ENCODE results near the gene LYPD6B. TPM values are rescaled to one million over a fixed set of nuclear protein-coding genes. Genes with fewer than 3 reads are reported as not detected.

Gene LYPD6B, protein sequence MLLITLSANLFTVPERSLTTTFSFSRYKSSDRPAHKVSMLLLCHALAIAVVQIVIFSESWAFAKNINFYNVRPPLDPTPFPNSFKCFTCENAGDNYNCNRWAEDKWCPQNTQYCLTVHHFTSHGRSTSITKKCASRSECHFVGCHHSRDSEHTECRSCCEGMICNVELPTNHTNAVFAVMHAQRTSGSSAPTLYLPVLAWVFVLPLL
- total RNA-seq, result 2.5 and 2.9 TPM in 2 replicates

DNA sequence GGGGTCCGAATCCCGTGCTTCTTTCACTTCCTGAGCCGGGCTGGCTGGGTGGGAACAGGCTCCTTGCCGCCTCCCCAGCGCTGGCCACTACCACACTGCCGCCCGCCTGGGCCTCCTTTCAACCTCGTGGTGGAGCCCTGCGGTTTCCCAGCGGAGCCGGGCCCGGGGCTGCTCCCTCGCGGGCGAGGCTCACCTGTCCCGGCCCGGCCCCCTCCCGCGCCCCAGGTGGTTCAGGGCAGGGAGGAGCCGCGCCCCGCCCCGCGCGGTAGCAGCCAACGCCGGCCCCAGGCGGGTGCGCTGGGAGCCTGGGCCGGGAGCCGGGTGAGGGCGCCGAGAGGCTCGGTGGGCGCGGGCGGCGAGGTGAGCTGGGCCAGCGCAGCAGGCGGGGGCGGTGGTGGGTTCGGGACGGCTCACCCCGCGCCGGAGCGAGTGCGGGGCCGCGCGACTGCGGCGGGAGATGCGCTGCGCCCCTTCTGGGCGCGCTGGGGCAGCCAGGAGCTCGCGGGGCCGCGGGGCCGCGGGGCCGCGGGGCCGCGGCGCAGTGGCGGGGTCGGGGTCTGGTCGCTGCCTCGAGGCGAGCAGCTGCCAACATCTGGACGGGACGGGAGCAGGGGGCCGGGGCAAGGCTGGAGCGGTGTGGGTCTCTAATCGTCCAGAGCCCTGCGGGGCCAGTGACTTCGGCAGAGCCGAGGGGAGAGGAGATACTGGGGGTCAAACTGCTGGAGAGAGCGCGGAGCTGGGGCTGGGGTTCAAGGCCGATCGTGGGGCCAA lies at the start of gene LYPD6B:
Gene LYPD6B, plus strand, starts transcription at position 258 of the 771 bp plus-strand sequence. CDS start 92,250 bp downstream, outside the sequence.
- Histone ChIP-seq H3K36me3 (ENCODE audit: insufficient read depth, low read length) (no peaks in the 10 kb centered on the region), H3K4me1 (ENCODE audit: insufficient read depth, low read length) (no peaks in the 10 kb centered on the region), H3K27me3 (ENCODE audit: insufficient read depth, low read length) (peaks cover 14% of the 10 kb centered on the region), H2AFZ (ENCODE audit: low read length) (peak within 1 kb of the TSS; percentile 62), H3K79me2 (ENCODE audit: insufficient read depth, low read length) (no peaks in the 10 kb centered on the region), H3K4me3 (ENCODE audit: insufficient read depth, low read length) (peak within 1 kb of the TSS; percentile 67), H3K9me3 (ENCODE audit: low read depth, low read length) (no peaks in the 10 kb centered on the region), H3K27ac (ENCODE audit: low read depth, low read length) (no peak within 1 kb of the TSS), H3K4me2 (ENCODE audit: insufficient read depth, low read length) (peak within 1 kb of the TSS; percentile 57), H4K20me1 (ENCODE audit: insufficient read depth, low read length) (no peaks in the 10 kb centered on the region)
- TF ChIP-seq, protein P1, sequence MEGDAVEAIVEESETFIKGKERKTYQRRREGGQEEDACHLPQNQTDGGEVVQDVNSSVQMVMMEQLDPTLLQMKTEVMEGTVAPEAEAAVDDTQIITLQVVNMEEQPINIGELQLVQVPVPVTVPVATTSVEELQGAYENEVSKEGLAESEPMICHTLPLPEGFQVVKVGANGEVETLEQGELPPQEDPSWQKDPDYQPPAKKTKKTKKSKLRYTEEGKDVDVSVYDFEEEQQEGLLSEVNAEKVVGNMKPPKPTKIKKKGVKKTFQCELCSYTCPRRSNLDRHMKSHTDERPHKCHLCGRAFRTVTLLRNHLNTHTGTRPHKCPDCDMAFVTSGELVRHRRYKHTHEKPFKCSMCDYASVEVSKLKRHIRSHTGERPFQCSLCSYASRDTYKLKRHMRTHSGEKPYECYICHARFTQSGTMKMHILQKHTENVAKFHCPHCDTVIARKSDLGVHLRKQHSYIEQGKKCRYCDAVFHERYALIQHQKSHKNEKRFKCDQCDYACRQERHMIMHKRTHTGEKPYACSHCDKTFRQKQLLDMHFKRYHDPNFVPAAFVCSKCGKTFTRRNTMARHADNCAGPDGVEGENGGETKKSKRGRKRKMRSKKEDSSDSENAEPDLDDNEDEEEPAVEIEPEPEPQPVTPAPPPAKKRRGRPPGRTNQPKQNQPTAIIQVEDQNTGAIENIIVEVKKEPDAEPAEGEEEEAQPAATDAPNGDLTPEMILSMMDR (IDR thresholded peaks at IDR 0.05; ENCODE audit: extremely low read depth, low read depth, low read length), result no peak
- DNase-seq (ENCODE audit: insufficient read length, low spot score, missing footprints), result peak; percentile 89

DNA sequence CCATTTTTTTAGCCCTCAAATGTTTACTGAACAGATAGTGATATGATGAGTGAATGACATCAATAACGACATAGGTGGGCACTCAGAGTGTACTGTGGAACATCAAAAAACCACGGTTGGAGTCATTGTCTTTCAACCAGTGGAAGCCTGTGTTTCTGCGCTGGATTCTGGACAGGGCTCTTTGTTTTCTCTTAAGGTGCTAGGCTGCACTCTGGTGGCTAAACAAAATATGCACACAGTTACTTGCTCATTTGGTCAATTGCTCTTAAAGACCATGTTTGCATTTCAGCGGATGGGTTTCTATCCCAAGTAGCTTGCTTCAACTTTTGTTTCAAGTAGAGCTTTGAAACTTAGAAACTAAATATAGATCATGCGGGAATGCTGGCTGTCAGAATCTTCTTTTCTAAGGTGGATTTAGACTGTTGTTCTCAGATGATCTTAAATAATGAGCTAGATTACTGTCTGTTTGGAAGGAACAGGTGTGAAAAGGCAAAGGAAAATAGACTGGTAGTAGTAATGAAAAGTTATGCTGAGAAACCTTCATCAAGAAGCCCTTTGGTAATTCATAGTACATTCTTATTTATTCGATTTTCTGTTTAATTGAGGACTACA lies 48.5 kb upstream of the LYPD6B start:
- H3K27ac ChIP-seq (ENCODE audit: low read depth, low read length), result no peak overlapping the region
- no peaks in the 10 kb centered on the region for H3K27me3 ChIP-seq (ENCODE audit: insufficient read depth, low read length)
- H4K20me1 ChIP-seq (ENCODE audit: insufficient read depth, low read length), result no peaks in the 10 kb centered on the region
- peak; percentile 91 for DNase-seq (ENCODE audit: insufficient read length, low spot score, missing footprints)
- no peaks in the 10 kb centered on the region for H3K4me1 ChIP-seq (ENCODE audit: insufficient read depth, low read length)
- no peaks in the 10 kb centered on the region for H3K9me3 ChIP-seq (ENCODE audit: low read depth, low read length)
- no peak overlapping the region for H3K4me3 ChIP-seq (ENCODE audit: insufficient read depth, low read length)
- no peak overlapping the region for H2AFZ ChIP-seq (ENCODE audit: low read length)
- H3K4me2 ChIP-seq (ENCODE audit: insufficient read depth, low read length), result no peak overlapping the region
- H3K79me2 ChIP-seq (ENCODE audit: insufficient read depth, low read length), result no peaks in the 10 kb centered on the region
- TF ChIP-seq, protein P1 (IDR thresholded peaks at IDR 0.05; ENCODE audit: extremely low read depth, low read depth, low read length), result peak; percentile 81
- no peaks in the 10 kb centered on the region for H3K36me3 ChIP-seq (ENCODE audit: insufficient read depth, low read length)

DNA sequence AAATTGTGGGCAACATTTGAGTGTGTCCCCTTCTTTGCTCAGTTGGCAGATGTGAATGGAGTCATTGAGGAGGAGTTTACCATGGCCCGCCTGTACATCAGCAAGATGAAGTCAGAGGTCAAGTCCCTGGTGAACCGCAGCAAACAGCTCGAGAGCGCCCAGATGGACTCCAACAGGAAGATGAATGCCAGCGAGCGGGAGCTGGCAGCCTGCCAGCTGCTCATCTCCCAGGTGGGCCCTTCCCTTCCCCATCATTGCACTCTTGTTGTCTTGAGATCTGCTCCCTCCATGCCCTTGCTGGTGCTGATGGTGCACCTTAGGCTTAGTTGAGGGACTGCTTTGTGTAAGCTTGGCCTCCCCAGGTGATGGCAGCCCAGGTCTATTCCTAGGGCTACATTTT lies 47.5 kb upstream of the LYPD6B start:
- Histone ChIP-seq H3K4me2 (ENCODE audit: insufficient read depth, low read length) (no peak overlapping the region), H3K27me3 (ENCODE audit: insufficient read depth, low read length) (no peaks in the 10 kb centered on the region), H3K4me3 (ENCODE audit: insufficient read depth, low read length) (no peak overlapping the region), H3K36me3 (ENCODE audit: insufficient read depth, low read length) (no peaks in the 10 kb centered on the region), H3K79me2 (ENCODE audit: insufficient read depth, low read length) (no peaks in the 10 kb centered on the region), H3K9me3 (ENCODE audit: low read depth, low read length) (no peaks in the 10 kb centered on the region), H3K4me1 (ENCODE audit: insufficient read depth, low read length) (no peaks in the 10 kb centered on the region), H2AFZ (ENCODE audit: low read length) (no peak overlapping the region), H3K27ac (ENCODE audit: low read depth, low read length) (no peak overlapping the region), H4K20me1 (ENCODE audit: insufficient read depth, low read length) (no peaks in the 10 kb centered on the region)
- TF ChIP-seq, protein P1 (IDR thresholded peaks at IDR 0.05; ENCODE audit: extremely low read depth, low read depth, low read length), result no peak
- DNase-seq (ENCODE audit: insufficient read length, low spot score, missing footprints), result no peak

DNA sequence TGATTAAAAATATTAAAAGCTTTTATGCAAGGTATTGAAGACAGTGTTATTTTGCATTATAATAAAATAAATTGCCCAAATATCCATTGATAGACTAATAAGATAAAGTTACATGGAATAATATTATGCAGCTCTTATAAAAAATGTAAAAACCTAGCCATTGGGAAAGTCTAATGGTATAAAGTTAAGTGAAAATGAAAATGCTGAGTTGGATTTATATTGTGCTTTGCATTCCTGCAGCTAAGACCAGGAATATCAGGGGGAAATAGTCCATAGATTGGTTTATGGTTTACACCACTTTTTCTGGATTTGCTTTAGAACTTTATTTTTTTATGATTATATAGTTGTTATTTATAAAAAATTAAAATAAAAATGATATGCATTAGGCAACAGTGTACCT lies 46.1 kb upstream of the LYPD6B start:
- H4K20me1 ChIP-seq (ENCODE audit: insufficient read depth, low read length), result no peaks in the 10 kb centered on the region
- H3K27ac ChIP-seq (ENCODE audit: low read depth, low read length), result no peak overlapping the region
- no peaks in the 10 kb centered on the region for H3K9me3 ChIP-seq (ENCODE audit: low read depth, low read length)
- DNase-seq (ENCODE audit: insufficient read length, low spot score, missing footprints), result no peak
- no peaks in the 10 kb centered on the region for H3K27me3 ChIP-seq (ENCODE audit: insufficient read depth, low read length)
- no peaks in the 10 kb centered on the region for H3K36me3 ChIP-seq (ENCODE audit: insufficient read depth, low read length)
- TF ChIP-seq, protein P1 (IDR thresholded peaks at IDR 0.05; ENCODE audit: extremely low read depth, low read depth, low read length), result no peak
- no peak overlapping the region for H3K4me3 ChIP-seq (ENCODE audit: insufficient read depth, low read length)
- H3K79me2 ChIP-seq (ENCODE audit: insufficient read depth, low read length), result no peaks in the 10 kb centered on the region
- H3K4me2 ChIP-seq (ENCODE audit: insufficient read depth, low read length), result no peak overlapping the region
- no peaks in the 10 kb centered on the region for H3K4me1 ChIP-seq (ENCODE audit: insufficient read depth, low read length)
- no peak overlapping the region for H2AFZ ChIP-seq (ENCODE audit: low read length)

All from osteoblast (primary cell).